GM23338 (cell line): ENCODE data around the gene ATP2B1.

Source experiments
- CTCF ChIP-seq, 2 experiments: fragments of 200-600 bp in 1 of 2; sonication (generic) in 1 of 2; conservative IDR thresholded peaks; 2 replicates each; pipeline versions ENCODE4 v1.5.1 to v1.6.1; 2016 to 2017; ENCODE audit warnings: antibody characterized with exemption in 2 of 2, low read depth in 2 of 2, mild to moderate bottlenecking in 2 of 2, moderate library complexity in 1 of 2
- EZH2 ChIP-seq: fragments of 200-600 bp; sonication (generic); IDR thresholded peaks from one replicate; pipeline ENCODE4 v1.8.0; 2017; ENCODE audit warnings: antibody characterized with exemption, mild to moderate bottlenecking, low read depth; ENCODE audit not compliant: unreplicated experiment
- STAT1 ChIP-seq: IDR thresholded peaks from one replicate; pipeline ENCODE4 v1.6.1; 2016; ENCODE audit warnings: antibody characterized with exemption; ENCODE audit not compliant: unreplicated experiment
- ZNF331 ChIP-seq: fragments of 250-450 bp; sonication (Bioruptor Pico); IDR thresholded peaks from 2 replicates; pipeline ENCODE4 v1.5.0; 2020; ENCODE audit warnings: low read depth, mild to moderate bottlenecking, moderate library complexity

GRCh38 chr12:89538897-89539296 is 169.7 kb downstream of the ATP2B1 start:
- TF ChIP-seq CTCF (conservative IDR thresholded peaks at IDR 0.05; ENCODE audit: low read depth in 2 of 2) (no peak), EZH2 (no peak), STAT1 (no peak), ZNF331 (CRISPR knock-in tag) (no peak)
